Activated T-helper 1 cell treated with anti-CD3 and anti-CD28 coated beads, Interleukin-12 subunit alpha, Interleukin-12 subunit beta, Interleukin-2, Interleukin-4 antibody, amounts not matched to agents 30 ng/mL and 10 ng/mL and 1 ng/mL, durations not matched to agents 14 hours and 24 hours and 36 hours (primary cell): Measurements from ENCODE around the gene RALGPS1. TPM values are rescaled to one million over a fixed set of nuclear protein-coding genes. Genes with fewer than 3 reads are reported as not detected.

Experiments used
- DNase-seq: peaks from one replicate; pipeline ENCODE4 v3.0.0; 2021; ENCODE audit warnings: low spot score
- H3K27ac Mint-ChIP-seq: one replicate; pipeline ENCODE4 v1.8.0; 2021; ENCODE audit warnings: mild to moderate bottlenecking, mixed read lengths
- H3K27me3 Mint-ChIP-seq: one replicate; pipeline ENCODE4 v1.8.0; 2022; ENCODE audit warnings: mild to moderate bottlenecking, moderate library complexity, mixed read lengths; ENCODE audit not compliant: insufficient read depth
- H3K36me3 Mint-ChIP-seq: one replicate; pipeline ENCODE4 v1.8.0; 2021; ENCODE audit warnings: low read depth, mixed read lengths
- H3K4me1 Mint-ChIP-seq: one replicate; pipeline ENCODE4 v1.8.0; 2021; ENCODE audit warnings: low read depth, mixed read lengths
- H3K4me3 Mint-ChIP-seq: one replicate; pipeline ENCODE4 v1.8.0; 2021; ENCODE audit warnings: mild to moderate bottlenecking, moderate library complexity, mixed read lengths
- H3K9me3 Mint-ChIP-seq: one replicate; pipeline ENCODE4 v1.8.0; 2021; ENCODE audit warnings: mixed read lengths
- intact Hi-C: fragments of 100-400 bp; cut with micrococcal nuclease; formaldehyde crosslinking; loops from one replicate; pipeline ENCODE4 v1.15.1; 2024
- total RNA-seq: library from RNA; stranded (reverse); gene quantifications from 2 replicates; pipeline ENCODE4 v1.2.3, GENCODE V29; 2022

The RALGPS1 gene
- total RNA-seq, 1 donor from 2014 or later = 1.4 TPM

- Mint-ChIP-seq H3K4me1 (peaks cover 53% of the 10 kb centered on the region), H3K36me3 (peaks cover 32% of the 10 kb centered on the region), H3K4me3 (no peak overlapping the region), H3K9me3 (peaks cover 16% of the 10 kb centered on the region), H3K27ac (no peak overlapping the region), H3K27me3 (peaks cover 38% of the 10 kb centered on the region)
- intact Hi-C loops = loop anchor here (5.0 to 10.0 kb wide), 2 partner anchors 436 to 592 kb away; partner anchors contain the start of gene ZNF79
- DNase-seq = no peak
Observed at GRCh38 chr9:126988857-126989256, 74.3 kb downstream of the RALGPS1 start.

GRCh38 chr9:126989847-126990842, 75.6 kb downstream of the RALGPS1 start:
- peaks cover 26% of the 10 kb centered on the region for H3K36me3 Mint-ChIP-seq
- intact Hi-C loops = loop anchor here (5.0 to 10.0 kb wide), 2 partner anchors 435 to 593 kb away; partner anchors contain the start of gene ZNF79
- no peak overlapping the region for H3K27ac Mint-ChIP-seq
- H3K9me3 Mint-ChIP-seq = peaks cover 20% of the 10 kb centered on the region
- no peak overlapping the region for H3K4me3 Mint-ChIP-seq
- DNase-seq = no peak
- H3K27me3 Mint-ChIP-seq = peaks cover 35% of the 10 kb centered on the region
- H3K4me1 Mint-ChIP-seq = peaks cover 40% of the 10 kb centered on the region

GRCh38 chr9:126991183-126991582, 76.6 kb downstream of the RALGPS1 start:
- H3K27ac Mint-ChIP-seq = no peak overlapping the region
- H3K36me3 Mint-ChIP-seq = peaks cover 27% of the 10 kb centered on the region
- intact Hi-C loops = no loop called here
- peaks cover 31% of the 10 kb centered on the region for H3K4me1 Mint-ChIP-seq
- DNase-seq = no peak
- peaks cover 39% of the 10 kb centered on the region for H3K27me3 Mint-ChIP-seq
- H3K4me3 Mint-ChIP-seq = no peak overlapping the region
- peaks cover 24% of the 10 kb centered on the region for H3K9me3 Mint-ChIP-seq

- intact Hi-C loops = no loop called here
- no peak overlapping the region for H3K4me3 Mint-ChIP-seq
- peaks cover 43% of the 10 kb centered on the region for H3K27me3 Mint-ChIP-seq
- peaks cover 28% of the 10 kb centered on the region for H3K9me3 Mint-ChIP-seq
- H3K27ac Mint-ChIP-seq = no peak overlapping the region
- H3K4me1 Mint-ChIP-seq = peaks cover 19% of the 10 kb centered on the region
- peaks cover 22% of the 10 kb centered on the region for H3K36me3 Mint-ChIP-seq
- no peak for DNase-seq
Observed at GRCh38 chr9:126992427-126992826, 77.8 kb downstream of the RALGPS1 start.

- Mint-ChIP-seq H3K4me3 (no peak overlapping the region), H3K27ac (no peak overlapping the region), H3K4me1 (peaks cover 21% of the 10 kb centered on the region), H3K27me3 (peaks cover 35% of the 10 kb centered on the region), H3K9me3 (peaks cover 12% of the 10 kb centered on the region), H3K36me3 (peaks cover 4% of the 10 kb centered on the region)
- no peak for DNase-seq
- intact Hi-C loops = loop anchor here (1.0 kb wide), 1 partner anchor 13 kb away; no protein-coding TSS in a partner anchor
Observed at GRCh38 chr9:126999315-127000068, 84.9 kb downstream of the RALGPS1 start.

GRCh38 chr9:127004946-127005769, 90.6 kb downstream of the RALGPS1 start:
- Mint-ChIP-seq H3K27ac (peak overlapping the region; percentile 72), H3K4me1 (peaks cover 47% of the 10 kb centered on the region), H3K4me3 (peak overlapping the region; percentile 50), H3K36me3 (peaks cover 13% of the 10 kb centered on the region), H3K27me3 (peaks cover 10% of the 10 kb centered on the region), H3K9me3 (no peaks in the 10 kb centered on the region)
- peak; percentile 75 for DNase-seq
- intact Hi-C loops = loop anchor here (1.0 to 5.0 kb wide), 5 partner anchors 19 to 382 kb away; no protein-coding TSS in a partner anchor

- intact Hi-C loops = loop anchor here (1.0 to 5.0 kb wide), 5 partner anchors 20 to 381 kb away; no protein-coding TSS in a partner anchor
- no peaks in the 10 kb centered on the region for H3K9me3 Mint-ChIP-seq
- peaks cover 10% of the 10 kb centered on the region for H3K27me3 Mint-ChIP-seq
- DNase-seq = no peak
- H3K27ac Mint-ChIP-seq = peak overlapping the region; percentile 72
- peaks cover 14% of the 10 kb centered on the region for H3K36me3 Mint-ChIP-seq
- peaks cover 45% of the 10 kb centered on the region for H3K4me1 Mint-ChIP-seq
- H3K4me3 Mint-ChIP-seq = peak overlapping the region; percentile 50
Observed at GRCh38 chr9:127005770-127006314, 91.3 kb downstream of the RALGPS1 start.

GRCh38 chr9:127007638-127008037, 93.1 kb downstream of the RALGPS1 start:
- H3K36me3 Mint-ChIP-seq = peaks cover 14% of the 10 kb centered on the region
- peaks cover 45% of the 10 kb centered on the region for H3K4me1 Mint-ChIP-seq
- peaks cover 16% of the 10 kb centered on the region for H3K27me3 Mint-ChIP-seq
- intact Hi-C loops = loop anchor here (5.0 kb wide), 2 partner anchors 35 to 380 kb away; no protein-coding TSS in a partner anchor
- no peak for DNase-seq
- H3K9me3 Mint-ChIP-seq = no peaks in the 10 kb centered on the region
- no peak overlapping the region for H3K27ac Mint-ChIP-seq
- no peak overlapping the region for H3K4me3 Mint-ChIP-seq

- Mint-ChIP-seq H3K36me3 (peaks cover 14% of the 10 kb centered on the region), H3K27ac (no peak overlapping the region), H3K27me3 (peaks cover 20% of the 10 kb centered on the region), H3K4me3 (no peak overlapping the region), H3K9me3 (no peaks in the 10 kb centered on the region), H3K4me1 (peaks cover 45% of the 10 kb centered on the region)
- no peak for DNase-seq
- intact Hi-C loops = loop anchor here (5.0 kb wide), 2 partner anchors 36 to 379 kb away; no protein-coding TSS in a partner anchor
Observed at GRCh38 chr9:127008076-127008475, 93.5 kb downstream of the RALGPS1 start.

GRCh38 chr9:127011772-127012171, 97.2 kb downstream of the RALGPS1 start:
- Mint-ChIP-seq H3K27me3 (peaks cover 34% of the 10 kb centered on the region), H3K9me3 (no peaks in the 10 kb centered on the region), H3K27ac (no peak overlapping the region), H3K4me3 (no peak overlapping the region), H3K4me1 (peaks cover 16% of the 10 kb centered on the region), H3K36me3 (peaks cover 10% of the 10 kb centered on the region)
- intact Hi-C loops = no loop called here
- no peak for DNase-seq

GRCh38 chr9:127012250-127012649, 97.7 kb downstream of the RALGPS1 start:
- H3K27ac Mint-ChIP-seq = no peak overlapping the region
- H3K27me3 Mint-ChIP-seq = peaks cover 34% of the 10 kb centered on the region
- intact Hi-C loops = no loop called here
- H3K9me3 Mint-ChIP-seq = no peaks in the 10 kb centered on the region
- no peak overlapping the region for H3K4me3 Mint-ChIP-seq
- DNase-seq = no peak
- H3K36me3 Mint-ChIP-seq = peaks cover 9% of the 10 kb centered on the region
- H3K4me1 Mint-ChIP-seq = peaks cover 11% of the 10 kb centered on the region

GRCh38 chr9:127013597-127013996, 99.0 kb downstream of the RALGPS1 start:
- intact Hi-C loops = no loop called here
- Mint-ChIP-seq H3K27me3 (peaks cover 27% of the 10 kb centered on the region), H3K4me1 (no peaks in the 10 kb centered on the region), H3K27ac (no peak overlapping the region), H3K36me3 (peaks cover 3% of the 10 kb centered on the region), H3K4me3 (no peak overlapping the region), H3K9me3 (no peaks in the 10 kb centered on the region)
- DNase-seq = no peak
